RWPE1 (cell line): ENCODE data around the gene CCDC126.

Experiments
- CTCF ChIA-PET: fragments of 350-600 bp; sonication (Branson Sonifier 250); formaldehyde crosslinking; extraction: SDS; loops from one replicate; lab custom pipeline; 2021; lab: Yijun Ruan, JAX
- POLR2A ChIA-PET: fragments of 400-600 bp; formaldehyde crosslinking; extraction: SDS; loops from one replicate; lab custom pipeline; 2020; ENCODE audit warnings: antibody characterized with exemption; ENCODE audit not compliant: low non-redundant PET; lab: Yijun Ruan, JAX
- DNase-seq: peaks from one replicate; pipeline ENCODE4 v3.0.0; 2012; ENCODE audit warnings: low spot score
- H3K27ac ChIP-seq: fragments of 450-650 bp; 2 replicates; pipeline ENCODE4 v1.5.1; 2017
- CTCF ChIP-seq: fragments of 450-650 bp; conservative IDR thresholded peaks from 2 replicates; pipeline ENCODE4 v1.5.1; 2017; ENCODE audit warnings: low read depth, mild to moderate bottlenecking

CCDC126 gene

GRCh38 chr7:23689165-23689564, 92.0 kb downstream of the CCDC126 start:
- POLR2A ChIA-PET: no interaction called here
- CTCF ChIA-PET: interaction anchor here (0.8 kb wide), 1 partner anchor 331 kb away, joined by 3 read pairs; no protein-coding TSS in a partner anchor

GRCh38 chr7:23691320-23691719, 94.1 kb downstream of the CCDC126 start:
- no peak for TF ChIP-seq CTCF
- CTCF ChIA-PET: no interaction called here
- POLR2A ChIA-PET: no interaction called here
- H3K27ac ChIP-seq: no peak overlapping the region
- no peak for DNase-seq

More at GRCh38 chr7:23689165-23689564, 92.0 kb downstream of the CCDC126 start:
- no peak for TF ChIP-seq CTCF
- DNase-seq: no peak
- H3K27ac ChIP-seq: no peak overlapping the region

GRCh38 chr7:23693224-23693623, 96.0 kb downstream of the CCDC126 start:
- H3K27ac ChIP-seq: no peak overlapping the region
- POLR2A ChIA-PET: no interaction called here
- no peak for TF ChIP-seq CTCF
- DNase-seq: no peak
- CTCF ChIA-PET: interaction anchor here (0.7 to 1.4 kb wide), 3 partner anchors 8 to 147 kb away, joined by 3 to 6 read pairs (median 5); no protein-coding TSS in a partner anchor
